ENCODE results near the gene STMN3. TPM values are rescaled to one million over a fixed set of nuclear protein-coding genes. Genes with fewer than 3 reads are reported as not detected.
"Not testable (repeated sequence)": the region's sequence is repeated elsewhere in the genome, so short reads cannot be mapped to it uniquely, and the experiment has no call there.

The STMN3 gene
- total RNA-seq, 1 experiment from 2014 or later = 36.6 TPM

DNA sequence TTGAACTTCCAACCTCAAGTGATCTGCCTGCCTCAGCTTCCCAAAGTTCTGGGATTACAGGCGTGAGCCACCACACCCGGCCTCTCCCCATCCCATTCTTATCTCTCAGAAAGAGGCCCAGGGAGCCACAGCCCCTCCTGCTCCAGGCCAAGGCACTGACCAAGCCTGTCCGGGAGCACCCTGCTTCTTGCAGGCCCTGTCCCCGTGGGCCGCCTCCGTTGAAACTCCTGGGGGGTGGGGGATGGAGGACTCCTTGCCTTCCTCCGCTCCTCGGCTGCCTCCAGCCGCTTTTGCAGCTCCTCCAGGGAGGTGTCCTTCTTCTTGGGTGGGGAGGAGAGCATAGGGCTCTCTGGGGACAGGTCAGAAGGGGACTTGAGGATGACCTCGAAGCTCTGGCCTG, 9.7 kb downstream of the STMN3 start:
- H3K36me3 ChIP-seq = no peaks in the 10 kb centered on the region
- H3K4me1 ChIP-seq = no peaks in the 10 kb centered on the region
- no peak for DNase-seq
- H3K27me3 ChIP-seq = no peaks in the 10 kb centered on the region
- H3K27ac ChIP-seq = no peak overlapping the region
- no peaks in the 10 kb centered on the region for H3K9me3 ChIP-seq (replicated peaks)
- H3K4me3 ChIP-seq = no peak overlapping the region

DNA sequence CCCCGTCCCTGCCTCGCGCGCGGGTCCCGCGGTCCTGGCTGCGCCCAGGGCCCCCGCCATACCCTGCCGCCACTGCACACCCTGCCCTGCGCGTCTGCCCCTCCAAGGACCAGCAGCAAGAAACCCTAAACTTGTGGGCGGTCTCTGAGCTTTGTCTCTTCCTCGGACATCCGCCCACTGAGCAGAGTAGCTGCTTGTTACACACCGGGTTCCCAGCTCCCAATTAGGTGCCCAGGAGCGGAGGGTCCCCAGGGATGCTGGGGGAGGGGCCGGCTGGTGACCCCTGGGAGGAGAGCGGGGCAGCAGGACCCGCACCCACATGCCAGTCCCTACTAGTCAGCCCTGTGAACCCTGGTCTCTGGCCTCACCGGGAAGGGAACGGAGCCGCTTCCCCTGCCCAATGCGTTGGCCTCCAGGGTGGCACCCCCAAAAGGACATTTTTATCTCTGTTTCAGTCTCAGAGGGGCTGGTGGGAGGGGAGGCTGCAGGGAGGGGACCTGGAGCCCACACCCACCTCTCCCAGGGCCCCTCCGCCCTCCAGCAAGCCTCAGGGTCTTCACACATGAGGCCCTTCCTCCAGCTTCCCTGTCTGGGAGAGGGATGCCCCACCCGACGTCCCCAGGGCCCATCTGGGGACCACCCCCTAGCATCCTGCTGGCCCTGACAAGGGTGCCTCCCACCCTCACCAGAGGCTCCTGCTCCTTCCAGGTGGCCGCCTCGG, 10.5 kb downstream of the STMN3 start:
- no peaks in the 10 kb centered on the region for H3K4me1 ChIP-seq
- no peaks in the 10 kb centered on the region for H3K36me3 ChIP-seq
- H3K27me3 ChIP-seq = no peaks in the 10 kb centered on the region
- no peak for DNase-seq
- H3K27ac ChIP-seq = no peak overlapping the region
- H3K9me3 ChIP-seq (replicated peaks) = no peaks in the 10 kb centered on the region
- H3K4me3 ChIP-seq = no peak overlapping the region

GRCh38 chr20:63641792-63642523, 11.3 kb downstream of the STMN3 start:
- Histone ChIP-seq H3K27me3 (no peaks in the 10 kb centered on the region), H3K4me1 (no peaks in the 10 kb centered on the region), H3K9me3 (replicated peaks) (no peaks in the 10 kb centered on the region), H3K36me3 (no peaks in the 10 kb centered on the region), H3K27ac (no peak overlapping the region), H3K4me3 (no peak overlapping the region)
- peak in 1 of 2 experiments; percentile 54 for DNase-seq

DNA sequence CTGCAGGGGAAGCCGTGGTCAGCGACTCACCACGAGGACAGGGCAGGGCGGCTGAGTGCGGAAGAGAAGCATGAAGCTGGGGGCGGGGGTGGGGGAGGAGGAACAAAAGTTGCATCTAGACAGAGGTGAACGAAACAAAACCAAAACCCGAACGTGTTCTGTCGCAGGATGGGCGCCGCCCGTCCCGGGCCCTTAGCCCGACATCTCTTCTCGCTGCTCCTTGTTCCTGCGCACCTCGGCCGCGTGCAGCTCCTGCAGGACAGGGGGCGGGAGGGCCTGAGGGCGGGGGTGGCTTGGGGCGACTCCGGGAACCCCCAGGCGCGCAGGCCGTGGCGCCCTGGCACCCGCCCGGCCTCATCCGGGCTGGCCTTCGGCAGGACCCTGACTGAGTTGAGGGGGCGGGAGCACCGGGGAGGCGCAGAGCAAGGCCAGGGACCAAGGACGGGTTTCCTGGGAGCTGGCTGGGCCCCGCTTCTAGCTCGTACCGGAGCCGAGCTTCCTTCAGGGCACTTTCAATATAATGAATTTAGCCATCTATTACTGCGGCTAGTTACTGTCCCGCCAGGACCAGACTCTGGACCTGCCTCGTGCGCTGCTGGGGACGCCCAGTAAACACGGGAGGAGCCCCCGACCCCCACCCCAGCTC, 12.0 kb downstream of the STMN3 start:
- Histone ChIP-seq H3K4me1 (no peaks in the 10 kb centered on the region), H3K9me3 (replicated peaks) (no peaks in the 10 kb centered on the region), H3K27me3 (no peaks in the 10 kb centered on the region), H3K36me3 (no peaks in the 10 kb centered on the region), H3K27ac (no peak overlapping the region), H3K4me3 (no peak overlapping the region)
- no peak for DNase-seq

- H3K36me3 ChIP-seq; H3K4me1 ChIP-seq; H3K9me3 ChIP-seq (replicated peaks); DNase-seq; H3K27me3 ChIP-seq; H3K4me3 ChIP-seq; H3K27ac ChIP-seq: not testable (repeated sequence)
Measured at GRCh38 chr20:63640686-63641085, 12.5 kb downstream of the STMN3 start.

DNA sequence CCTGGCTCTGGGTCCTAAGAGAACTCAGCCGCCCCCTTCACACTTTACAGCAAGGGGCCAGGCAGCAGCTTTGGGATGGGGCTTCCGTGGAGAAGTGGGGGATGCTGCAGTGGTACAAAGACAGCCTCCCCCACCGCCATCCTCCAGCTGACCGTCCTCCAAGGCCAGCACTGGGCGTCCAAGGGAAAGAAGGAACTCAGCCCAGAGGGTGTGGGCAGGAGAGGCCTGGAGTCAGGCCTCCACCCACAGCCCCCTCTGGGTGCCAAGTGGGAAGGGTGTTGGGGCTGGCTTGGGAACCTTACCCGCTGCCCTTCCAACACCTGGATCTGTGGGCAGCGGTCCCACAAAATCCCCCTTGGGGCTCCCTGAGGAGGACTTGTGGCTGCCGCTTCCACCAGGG, 13.1 kb downstream of the STMN3 start:
- H3K4me3 ChIP-seq = no peak overlapping the region
- H3K27ac ChIP-seq = no peak overlapping the region
- no peaks in the 10 kb centered on the region for H3K4me1 ChIP-seq
- no peaks in the 10 kb centered on the region for H3K27me3 ChIP-seq
- no peak for DNase-seq
- H3K36me3 ChIP-seq = no peaks in the 10 kb centered on the region
- no peaks in the 10 kb centered on the region for H3K9me3 ChIP-seq (replicated peaks)

- Histone ChIP-seq H3K4me1 (no peaks in the 10 kb centered on the region), H3K27me3 (no peaks in the 10 kb centered on the region), H3K27ac (no peak overlapping the region), H3K9me3 (replicated peaks) (no peaks in the 10 kb centered on the region), H3K4me3 (no peak overlapping the region), H3K36me3 (no peaks in the 10 kb centered on the region)
- DNase-seq = no peak
Measured at GRCh38 chr20:63639093-63639975, 13.9 kb downstream of the STMN3 start.

GRCh38 chr20:63636752-63637628, 16.2 kb downstream of the STMN3 start:
- Histone ChIP-seq H3K9me3 (replicated peaks) (no peaks in the 10 kb centered on the region), H3K36me3 (no peaks in the 10 kb centered on the region), H3K4me3 (no peak overlapping the region), H3K27ac (no peak overlapping the region), H3K4me1 (no peaks in the 10 kb centered on the region), H3K27me3 (no peaks in the 10 kb centered on the region)
- no peak for DNase-seq

DNA sequence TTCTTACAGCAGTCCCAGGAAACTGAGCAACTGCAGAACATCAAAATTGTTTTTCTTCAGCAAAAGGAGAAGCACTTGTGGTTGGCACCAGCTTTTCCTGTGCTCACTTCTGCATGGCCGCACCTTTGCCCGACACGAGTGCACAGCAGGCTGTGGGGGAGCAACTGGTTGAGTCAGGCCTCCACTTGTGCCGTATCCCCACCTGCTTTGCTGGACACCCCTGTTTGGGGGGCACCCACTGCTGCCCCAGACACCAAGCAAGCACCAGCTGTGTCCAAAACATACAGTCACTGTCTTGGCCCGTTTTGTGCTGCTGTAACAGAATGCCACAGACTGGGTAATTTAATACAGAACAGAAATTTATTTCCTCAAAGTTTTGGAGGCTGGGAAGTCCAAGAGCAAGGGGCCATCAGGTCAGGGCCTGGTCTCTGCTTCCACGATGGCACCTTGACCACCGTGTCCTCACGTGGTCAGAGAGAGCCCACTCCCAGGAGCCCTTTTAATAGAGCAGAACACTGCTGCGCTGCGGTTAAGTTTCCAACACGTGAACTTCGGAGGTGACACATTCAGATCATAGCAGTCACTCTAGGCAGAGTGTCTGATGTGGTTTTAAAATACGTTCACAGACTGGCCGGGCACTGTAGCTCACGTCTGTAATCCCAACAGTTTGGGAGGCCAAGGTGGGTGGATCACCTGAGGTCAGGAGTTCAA, 17.6 kb downstream of the STMN3 start:
- Histone ChIP-seq H3K4me3 (no peak overlapping the region), H3K27ac (no peak overlapping the region), H3K27me3 (no peaks in the 10 kb centered on the region), H3K36me3 (no peaks in the 10 kb centered on the region), H3K9me3 (replicated peaks) (no peaks in the 10 kb centered on the region), H3K4me1 (no peaks in the 10 kb centered on the region)
- no peak for DNase-seq

DNA sequence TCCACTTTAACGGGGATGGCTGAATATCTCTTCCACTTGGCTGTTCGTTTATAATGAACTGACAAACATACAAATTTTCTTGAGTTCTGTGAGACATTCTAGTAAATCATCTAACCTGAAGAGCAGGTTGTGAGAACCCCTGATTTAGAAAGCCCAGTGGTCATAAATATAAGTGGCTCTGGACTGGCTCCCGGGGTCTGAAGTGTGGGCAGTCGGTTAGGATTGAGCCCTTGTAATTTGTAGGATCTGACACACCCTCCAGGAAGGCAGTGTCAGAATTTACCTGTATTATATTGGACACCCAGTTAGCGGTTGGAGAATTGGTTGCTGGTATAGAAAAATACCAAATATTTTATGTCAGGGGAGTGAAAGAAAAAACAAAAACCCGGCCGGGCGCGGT, 19.5 kb downstream of the STMN3 start:
- H3K4me1 ChIP-seq = peaks cover 9% of the 10 kb centered on the region
- no peaks in the 10 kb centered on the region for H3K36me3 ChIP-seq
- no peaks in the 10 kb centered on the region for H3K27me3 ChIP-seq
- DNase-seq = no peak
- no peak overlapping the region for H3K27ac ChIP-seq
- H3K9me3 ChIP-seq (replicated peaks) = no peaks in the 10 kb centered on the region
- no peak overlapping the region for H3K4me3 ChIP-seq

DNA sequence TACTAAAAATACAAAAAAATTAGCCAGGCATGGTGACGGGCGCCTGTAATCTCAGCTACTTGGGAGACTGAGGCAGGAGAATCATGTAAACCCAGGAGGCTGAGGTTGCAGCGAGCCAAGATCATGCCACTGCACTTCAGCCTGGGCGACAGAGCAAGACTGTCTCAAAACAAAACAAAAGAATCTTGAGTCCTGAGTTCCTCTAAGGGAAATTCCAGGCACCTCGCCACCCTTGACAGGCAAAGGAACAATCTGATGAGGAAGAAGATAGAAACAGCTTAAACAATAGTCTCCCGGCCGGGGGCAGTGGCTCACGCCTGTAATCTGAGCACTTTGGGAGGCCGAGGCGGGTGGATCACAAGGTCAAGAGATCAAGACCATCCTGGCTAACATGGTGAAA, 21.8 kb downstream of the STMN3 start:
- not testable (repeated sequence) for H3K9me3 ChIP-seq (replicated peaks); DNase-seq; H3K4me1 ChIP-seq; H3K36me3 ChIP-seq; H3K4me3 ChIP-seq; H3K27me3 ChIP-seq; H3K27ac ChIP-seq

DNA sequence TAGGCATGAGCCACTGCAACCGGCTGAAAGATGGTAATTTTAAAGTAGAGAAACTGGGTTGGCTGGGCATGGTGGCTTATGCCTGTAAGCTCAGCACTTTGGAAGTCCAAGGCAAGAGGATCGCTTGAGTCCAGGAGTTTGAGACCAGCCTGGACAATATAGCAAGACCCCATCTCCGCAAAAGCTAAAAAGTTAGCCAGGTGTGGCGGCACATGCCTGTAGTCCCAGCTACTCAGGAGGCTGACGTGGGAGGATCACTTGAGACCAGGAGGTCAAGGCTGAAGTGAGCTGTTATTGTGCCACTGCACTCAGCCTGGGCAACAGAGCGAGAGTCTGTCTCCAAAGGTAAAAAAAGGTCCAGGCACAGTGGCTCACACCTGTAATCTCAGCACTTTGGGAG, 22.3 kb downstream of the STMN3 start:
- H3K4me1 ChIP-seq; H3K9me3 ChIP-seq (replicated peaks); DNase-seq; H3K27ac ChIP-seq; H3K4me3 ChIP-seq; H3K27me3 ChIP-seq; H3K36me3 ChIP-seq: not testable (repeated sequence)

DNA sequence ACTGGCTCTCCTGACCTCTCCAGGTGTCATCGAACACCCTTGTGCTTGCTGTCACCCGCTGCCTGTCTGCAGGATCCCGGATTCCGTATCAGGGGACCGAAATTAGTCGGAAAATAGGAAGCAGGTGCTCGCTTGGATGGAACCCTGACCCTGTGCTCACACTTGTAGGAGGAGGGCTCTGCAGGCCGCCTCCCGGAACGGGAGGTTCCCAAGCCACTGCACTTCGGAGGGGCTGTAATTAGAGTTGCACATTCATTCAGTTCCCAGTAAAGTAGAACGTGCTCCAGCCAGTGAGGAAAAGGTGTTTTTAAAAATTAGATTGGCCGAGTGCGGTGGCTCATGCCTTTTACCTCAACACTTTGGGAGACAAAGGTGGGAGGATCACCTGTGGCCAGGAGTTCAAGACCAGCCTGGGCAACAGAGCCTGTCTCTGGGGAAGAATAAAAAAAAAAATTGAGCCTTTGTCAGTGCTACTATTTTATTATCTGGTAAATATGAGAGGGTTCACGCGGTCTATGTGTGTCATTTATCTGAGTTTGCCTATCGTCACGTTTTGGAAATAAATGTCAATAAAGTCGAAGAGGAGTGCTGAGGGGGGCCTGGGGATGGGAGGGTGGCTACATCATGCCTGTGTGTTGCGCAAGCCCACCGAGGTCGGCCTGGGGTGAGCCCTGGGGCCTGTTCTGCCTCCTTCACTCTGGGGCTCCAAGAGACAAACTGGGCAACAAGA, 24.8 kb downstream of the STMN3 start:
- H3K27ac ChIP-seq = no peak overlapping the region

More for the DNA sequence above, 24.8 kb downstream of the STMN3 start:
- H3K9me3 ChIP-seq (replicated peaks) = no peaks in the 10 kb centered on the region
- no peak for DNase-seq
- H3K4me1 ChIP-seq = peaks cover 13% of the 10 kb centered on the region
- no peaks in the 10 kb centered on the region for H3K27me3 ChIP-seq
- no peak overlapping the region for H3K4me3 ChIP-seq
- no peaks in the 10 kb centered on the region for H3K36me3 ChIP-seq
